ENCODE data around the gene KRT85.
"Not testable (repeated sequence)": the region's sequence is repeated elsewhere in the genome, so short reads cannot be mapped to it uniquely, and the experiment has no call there.

Gene KRT85

GRCh38 chr12:52318241-52318990 lies 48.9 kb downstream of the KRT85 start:
- TF ChIP-seq CTCF (IDR thresholded peaks at IDR 0.05) (no peak), ZFX (IDR thresholded peaks at IDR 0.05; ENCODE audit: borderline replicate concordance) (no peak)
- no peak overlapping the region for H3K27ac ChIP-seq

DNA sequence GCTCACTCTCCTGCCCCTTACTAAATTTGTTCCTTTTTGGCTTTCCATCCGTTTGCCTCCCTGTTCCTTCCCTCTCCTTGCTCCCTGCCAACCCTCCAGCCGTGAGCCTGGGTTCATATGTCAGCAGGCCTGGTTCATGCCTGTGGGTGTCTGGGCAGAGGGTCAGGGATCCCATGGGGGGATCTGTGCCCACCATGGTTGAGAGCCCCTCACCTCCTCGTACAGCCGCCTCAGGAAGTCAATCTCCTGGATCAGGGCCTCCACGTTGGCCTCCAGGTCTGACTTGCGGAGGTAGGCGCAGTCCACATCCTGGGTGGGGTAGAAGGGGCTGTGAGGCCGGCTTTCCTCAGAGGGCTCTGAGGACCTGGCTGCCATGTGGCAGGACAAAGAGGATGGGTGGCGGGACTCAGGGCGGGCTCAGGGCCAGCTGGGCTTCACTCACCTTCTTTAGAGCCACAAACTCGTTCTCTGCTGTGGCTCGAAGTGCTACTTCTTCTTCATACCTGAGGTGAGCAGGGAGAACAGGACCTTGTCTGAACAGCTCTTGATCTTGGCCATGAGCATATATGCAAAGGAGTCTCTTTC lies 49.7 kb downstream of the KRT85 start:
- TF ChIP-seq ZFX (IDR thresholded peaks at IDR 0.05; ENCODE audit: borderline replicate concordance) (no peak), CTCF (IDR thresholded peaks at IDR 0.05) (no peak)
- no peak overlapping the region for H3K27ac ChIP-seq

- TF ChIP-seq CTCF (IDR thresholded peaks at IDR 0.05): no peak
- TF ChIP-seq ZFX (IDR thresholded peaks at IDR 0.05; ENCODE audit: borderline replicate concordance): no peak
- H3K27ac ChIP-seq: no peak overlapping the region
Observed at GRCh38 chr12:52316701-52317100, 50.6 kb downstream of the KRT85 start.

- no peak overlapping the region for H3K27ac ChIP-seq
- TF ChIP-seq CTCF (IDR thresholded peaks at IDR 0.05) (no peak), ZFX (IDR thresholded peaks at IDR 0.05; ENCODE audit: borderline replicate concordance) (no peak)
Observed at GRCh38 chr12:52316290-52316689, 51.0 kb downstream of the KRT85 start.

DNA sequence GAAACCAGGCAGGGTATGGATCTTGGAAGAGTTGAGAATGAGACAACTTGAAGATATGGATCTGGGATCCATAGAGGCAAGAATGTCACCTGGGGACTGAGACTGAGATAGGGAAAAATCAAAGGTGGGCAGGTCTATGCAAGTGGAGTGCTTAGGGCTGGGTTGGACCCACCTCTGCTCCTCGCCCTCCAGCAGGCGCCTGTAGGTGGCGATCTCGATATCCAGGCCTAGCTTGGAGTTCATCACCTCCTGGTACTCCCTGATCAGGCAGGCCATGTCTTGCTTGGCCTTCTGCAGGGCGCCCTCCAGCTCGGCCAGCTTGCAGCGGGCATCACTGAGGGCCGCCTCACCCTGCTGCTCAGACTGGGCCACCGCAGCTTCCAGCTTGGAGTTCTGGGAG lies 51.6 kb downstream of the KRT85 start:
- not testable (repeated sequence) for H3K27ac ChIP-seq
- peak; percentile 78 for TF ChIP-seq CTCF (IDR thresholded peaks at IDR 0.05)

GRCh38 chr12:52314511-52314910 lies 52.8 kb downstream of the KRT85 start:
- H3K27ac ChIP-seq: no peak overlapping the region
- TF ChIP-seq ZFX (IDR thresholded peaks at IDR 0.05; ENCODE audit: borderline replicate concordance) (no peak), CTCF (IDR thresholded peaks at IDR 0.05) (no peak)

GRCh38 chr12:52313926-52314325 lies 53.4 kb downstream of the KRT85 start:
- no peak overlapping the region for H3K27ac ChIP-seq
- no peak for TF ChIP-seq ZFX (IDR thresholded peaks at IDR 0.05; ENCODE audit: borderline replicate concordance)
- TF ChIP-seq CTCF (IDR thresholded peaks at IDR 0.05): no peak

Data from 22Rv1 (cell line).